Pancreas (tissue), 10 donors: ENCODE measurements around the gene PPP1R3F. TPM values are rescaled to one million over a fixed set of nuclear protein-coding genes. Genes with fewer than 3 reads are reported as not detected.

Experiments used
- ATAC-seq, 4 donors: fragments of 200-7000 bp; cut with Tn5 transposase; one replicate each; pipeline versions ENCODE4 v1.8.0 to v1.9.1; 2020; ENCODE audit warnings: mild to moderate bottlenecking in 4 of 4, moderate library complexity in 4 of 4
- DNase-seq, 6 donors: peaks; one replicate each; pipeline ENCODE4 v3.0.0-alpha.2; 2020
- FAIRE-seq: peaks from 2 replicates; lab custom pipeline; 2012; peaks lifted over from hg19 to GRCh38; lab: Jason Lieb, UNC
- H3K27ac ChIP-seq, 4 donors: fragments of 200-600 bp; sonication (generic); 1 replicate in 3 of 4; 2 replicates in 1 of 4; pipeline versions ENCODE4 v1.5.0 to v1.8.0; 2020
- H3K27me3 ChIP-seq, 4 donors: fragments of 200-600 bp; one replicate each; pipeline ENCODE4 v1.8.0; 2021
- H3K36me3 ChIP-seq, 3 donors: fragments of 200-600 bp; sonication (generic) in 1 of 3; one replicate each; pipeline versions ENCODE4 v1.5.0 to v1.8.0; 2020 to 2021
- H3K4me1 ChIP-seq, 3 donors: fragments of 200-600 bp; one replicate each; pipeline ENCODE4 v1.8.0; 2021
- H3K4me3 ChIP-seq, 4 donors: fragments of 200-600 bp; sonication (generic) in 2 of 4; one replicate each; pipeline versions ENCODE4 v1.5.0 to v1.8.0; 2020 to 2021
- H3K9me3 ChIP-seq, 4 donors: fragments of 200-600 bp; one replicate each; pipeline ENCODE4 v1.8.0; 2021
- WGBS, 2 donors: extraction: QIAGEN DNeasy Blood & Tissue Kit; methylation state at CpG; one replicate each; pipeline ENCODE4 v1.1.7; 2013; 5-methylcytosine and 5-hydroxymethylcytosine counted together
- intact Hi-C, 3 donors: fragments of 100-400 bp; cut with DNase I; formaldehyde crosslinking; loops; one replicate each; pipeline versions ENCODE4 v1.11.1 to v1.14.2; 2022
- polyA plus RNA-seq, 2 donors: library from polyadenylated mRNA; stranded (reverse); fragments of 200-250 nt; gene quantifications; one replicate each; pipeline ENCODE4 v1.2.3, GENCODE V29; 2013
- total RNA-seq, 6 donors: library from RNA; stranded (reverse); fragmentation: NEBNext Ultra II Directional in 4 of 6; extraction: Animal tissue kit (Norgen Biotek cat#: 25700) in 4 of 6; gene quantifications; one replicate each; pipeline versions ENCODE4 v1.2.1 to v1.2.4, GENCODE V29; 2021 to 2023
- TF ChIP-seq, protein P1 (sequence below), 4 donors: fragments of 200-600 bp; sonication (generic) in 3 of 4; IDR thresholded peaks; one replicate each; pipeline versions ENCODE4 v1.5.0 to v1.8.0; 2021; ENCODE audit warnings: antibody characterized with exemption in 4 of 4
- donor health status: healthy with polysubstance abuse.
- donor health status: DM: no; HTN: no; CAD: no; lungs with moderate emphysema.
- donor health status: DM: no; HTN: no; CAD: no.
- donor health status: control.
- donor health status: control.
- donor health status: Bipolar disorder and iron deficiency.
- donor health status: DM: yes; HTN: yes; CAD: no.
- donor health status: DM: no; HTN: no; CAD: no.
- donor health status: DM: no; HTN: no; CAD: no.
- donor health status: DM: yes; HTN: yes; CAD: no.

PPP1R3F gene
- total and polyA plus RNA-seq, 8 donors = 1.1 to 5.6 (median 1.7) TPM

DNA sequence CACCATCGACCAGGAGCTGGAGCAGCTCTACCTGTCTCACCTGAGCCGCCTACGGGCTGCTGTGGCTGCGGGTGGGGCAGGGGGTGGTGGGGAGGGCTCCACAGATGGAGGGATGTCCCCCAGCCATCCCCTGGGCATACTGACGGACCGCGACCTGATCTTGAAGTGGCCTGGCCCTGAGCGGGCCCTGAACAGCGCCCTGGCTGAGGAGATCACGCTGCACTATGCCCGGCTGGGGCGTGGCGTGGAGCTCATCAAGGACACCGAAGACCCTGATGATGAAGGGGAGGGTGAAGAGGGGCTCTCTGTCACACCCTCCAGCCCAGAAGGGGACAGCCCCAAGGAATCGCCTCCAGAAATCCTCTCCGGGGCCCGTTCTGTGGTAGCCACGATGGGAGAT, 16.5 kb downstream of the PPP1R3F start:
- WGBS, 2 donors = 84 to 93% methylated on average over 18 of the region's 18 CpGs
- FAIRE-seq (no peak), ATAC-seq (no peak)

DNA sequence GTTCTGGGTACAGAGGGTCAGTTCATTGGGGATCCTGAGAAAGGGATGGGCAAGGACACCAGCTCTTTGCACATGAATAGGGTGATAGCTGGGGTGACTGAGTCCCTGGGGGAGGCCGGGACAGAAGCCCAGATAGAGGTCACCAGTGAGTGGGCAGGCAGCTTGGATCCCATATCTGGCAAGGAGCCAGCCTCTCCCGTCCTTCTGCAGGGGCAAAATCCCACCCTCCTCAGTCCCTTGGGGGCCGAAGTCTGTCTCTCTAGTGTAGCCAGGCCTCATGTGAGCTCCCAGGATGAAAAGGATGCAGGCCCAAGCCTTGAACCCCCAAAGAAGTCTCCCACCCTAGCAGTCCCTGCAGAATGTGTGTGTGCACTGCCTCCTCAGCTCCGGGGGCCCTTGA, 17.0 kb downstream of the PPP1R3F start:
- no peaks in the 10 kb centered on the region for H3K36me3 ChIP-seq
- no peak overlapping the region for H3K4me3 ChIP-seq
- no peaks in the 10 kb centered on the region for H3K4me1 ChIP-seq
- FAIRE-seq (no peak), ATAC-seq (no peak), DNase-seq (no peak)
- H3K9me3 ChIP-seq = no peaks in the 10 kb centered on the region
- 48 to 64% methylated on average over 4 of the region's 4 CpGs for WGBS, 2 donors
- intact Hi-C loops = no loop called here
- peaks cover 0 to 6% (median 0%) of the 10 kb centered on the region in 4 donors for H3K27me3 ChIP-seq
- TF ChIP-seq, protein P1, sequence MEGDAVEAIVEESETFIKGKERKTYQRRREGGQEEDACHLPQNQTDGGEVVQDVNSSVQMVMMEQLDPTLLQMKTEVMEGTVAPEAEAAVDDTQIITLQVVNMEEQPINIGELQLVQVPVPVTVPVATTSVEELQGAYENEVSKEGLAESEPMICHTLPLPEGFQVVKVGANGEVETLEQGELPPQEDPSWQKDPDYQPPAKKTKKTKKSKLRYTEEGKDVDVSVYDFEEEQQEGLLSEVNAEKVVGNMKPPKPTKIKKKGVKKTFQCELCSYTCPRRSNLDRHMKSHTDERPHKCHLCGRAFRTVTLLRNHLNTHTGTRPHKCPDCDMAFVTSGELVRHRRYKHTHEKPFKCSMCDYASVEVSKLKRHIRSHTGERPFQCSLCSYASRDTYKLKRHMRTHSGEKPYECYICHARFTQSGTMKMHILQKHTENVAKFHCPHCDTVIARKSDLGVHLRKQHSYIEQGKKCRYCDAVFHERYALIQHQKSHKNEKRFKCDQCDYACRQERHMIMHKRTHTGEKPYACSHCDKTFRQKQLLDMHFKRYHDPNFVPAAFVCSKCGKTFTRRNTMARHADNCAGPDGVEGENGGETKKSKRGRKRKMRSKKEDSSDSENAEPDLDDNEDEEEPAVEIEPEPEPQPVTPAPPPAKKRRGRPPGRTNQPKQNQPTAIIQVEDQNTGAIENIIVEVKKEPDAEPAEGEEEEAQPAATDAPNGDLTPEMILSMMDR (IDR thresholded peaks at IDR 0.05) = no peak
- no peak overlapping the region for H3K27ac ChIP-seq

More for the DNA sequence above, 16.5 kb downstream of the PPP1R3F start:
- Histone ChIP-seq H3K4me3 (no peak overlapping the region), H3K4me1 (no peaks in the 10 kb centered on the region), H3K27ac (no peak overlapping the region), H3K9me3 (no peaks in the 10 kb centered on the region), H3K36me3 (no peaks in the 10 kb centered on the region), H3K27me3 (peaks cover 0 to 6% (median 0%) of the 10 kb centered on the region in 4 donors)
- TF ChIP-seq, protein P1 (IDR thresholded peaks at IDR 0.05) = no peak
- intact Hi-C loops = no loop called here
- DNase-seq = no peak

DNA sequence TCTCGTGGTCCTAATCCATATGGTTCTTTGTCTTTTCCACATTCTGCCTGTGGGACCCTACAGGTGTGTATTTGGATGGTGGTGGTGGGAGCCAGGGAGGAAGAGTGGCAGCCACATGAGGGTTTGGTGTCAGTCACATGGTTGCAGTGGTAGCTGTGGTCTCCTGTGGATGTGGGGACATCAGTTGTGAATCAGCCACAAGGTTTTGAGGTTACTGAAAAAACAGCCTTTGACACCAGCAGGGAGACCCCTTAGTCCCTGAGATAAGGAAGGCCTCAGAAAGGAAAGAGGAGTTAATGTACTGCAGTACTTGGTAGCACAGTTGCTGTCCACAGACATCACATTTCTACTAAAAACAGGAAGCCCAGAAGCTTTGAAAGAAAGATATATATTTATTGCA, 18.1 kb downstream of the PPP1R3F start:
- no peak for DNase-seq
- H3K36me3 ChIP-seq = no peaks in the 10 kb centered on the region
- no peak for ATAC-seq
- WGBS, 2 donors = 60 to 80% methylated on average over 1 of the region's 1 CpG
- H3K4me3 ChIP-seq = no peak overlapping the region
- H3K9me3 ChIP-seq = no peaks in the 10 kb centered on the region
- TF ChIP-seq, protein P1 (IDR thresholded peaks at IDR 0.05) = no peak
- no peak for FAIRE-seq
- peaks cover 0 to 6% (median 0%) of the 10 kb centered on the region in 4 donors for H3K27me3 ChIP-seq
- intact Hi-C loops = no loop called here
- H3K4me1 ChIP-seq = no peaks in the 10 kb centered on the region
- no peak overlapping the region for H3K27ac ChIP-seq

DNA sequence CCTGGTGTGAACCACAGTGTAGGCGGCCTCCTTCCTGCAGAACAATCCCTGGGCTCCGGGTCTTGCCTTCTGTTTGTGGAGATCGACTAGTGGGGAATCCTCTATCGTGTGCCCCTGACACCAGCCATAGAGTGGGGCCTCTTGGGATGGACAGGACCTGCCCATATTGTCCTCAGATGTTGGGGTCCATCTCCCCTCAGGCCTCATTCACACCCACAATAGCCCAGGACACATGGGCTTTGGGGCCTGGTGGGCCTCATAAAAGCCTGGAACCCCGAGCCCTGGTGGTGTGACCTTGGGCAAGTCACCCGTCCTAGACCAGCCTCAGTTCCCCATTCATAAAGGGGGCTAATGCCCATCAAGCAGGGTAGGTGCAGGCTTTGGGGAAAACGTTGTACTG, 20.6 kb downstream of the PPP1R3F start:
- FAIRE-seq (no peak), ATAC-seq (no peak), DNase-seq (no peak)
- Histone ChIP-seq H3K4me1 (no peaks in the 10 kb centered on the region), H3K9me3 (no peaks in the 10 kb centered on the region), H3K27ac (no peak overlapping the region), H3K36me3 (no peaks in the 10 kb centered on the region), H3K4me3 (no peak overlapping the region), H3K27me3 (peaks cover 0 to 6% (median 0%) of the 10 kb centered on the region in 4 donors)
- TF ChIP-seq, protein P1 (IDR thresholded peaks at IDR 0.05) = no peak
- 48 to 56% methylated on average over 7 of the region's 7 CpGs for WGBS, 2 donors
- intact Hi-C loops = no loop called here

DNA sequence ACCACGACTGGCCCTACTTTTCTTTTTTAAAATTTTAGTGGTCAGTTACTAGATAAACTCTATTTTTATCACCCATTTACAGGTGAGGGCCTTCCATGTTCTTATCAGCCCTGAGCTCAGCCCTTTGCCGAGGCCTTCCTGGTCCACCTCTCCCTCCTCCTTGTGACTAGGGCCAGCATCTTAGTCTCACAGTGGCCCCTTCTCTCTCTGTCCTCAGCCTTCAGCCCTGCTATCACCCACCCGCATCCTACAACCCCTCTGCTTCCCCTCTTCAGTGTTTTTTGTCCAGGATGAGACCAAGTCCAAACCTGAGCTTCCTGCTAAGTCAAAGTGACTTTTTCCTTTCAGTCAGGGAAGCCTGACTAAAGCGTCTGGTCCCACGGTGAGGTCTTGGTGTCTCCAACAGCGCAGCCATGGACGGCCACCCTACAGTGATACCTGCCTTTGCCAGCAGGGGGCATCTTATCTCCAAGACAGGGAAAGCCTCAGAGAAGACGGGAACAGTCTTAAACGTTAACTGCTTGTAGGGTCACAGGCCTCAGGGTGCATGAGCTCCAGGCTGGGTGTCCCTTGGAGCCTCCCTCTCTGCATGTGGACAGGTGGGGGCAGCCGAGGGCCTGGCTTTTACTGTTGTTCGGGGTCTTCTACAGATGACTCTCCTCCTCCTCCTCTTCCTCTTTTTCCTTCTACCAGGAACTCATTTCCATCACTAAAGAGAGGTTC, 22.2 kb downstream of the PPP1R3F start:
- Histone ChIP-seq H3K9me3 (no peaks in the 10 kb centered on the region), H3K27me3 (peaks cover 0 to 4% (median 0%) of the 10 kb centered on the region in 4 donors), H3K4me3 (no peak overlapping the region), H3K36me3 (no peaks in the 10 kb centered on the region), H3K27ac (no peak overlapping the region), H3K4me1 (no peaks in the 10 kb centered on the region)
- peak in 5 of 6 donors; percentile 27 to 84 (median 65) for DNase-seq
- intact Hi-C loops = no loop called here
- FAIRE-seq = no peak
- WGBS, 2 donors = 13 to 24% methylated on average over 11 of the region's 11 CpGs
- ATAC-seq = peak; percentile 77 to 90 (median 88)
- TF ChIP-seq, protein P1 (IDR thresholded peaks at IDR 0.05) = peak; percentile 41 to 66 (median 56)
